Keratinocyte (primary cell): ENCODE results near the gene RPS21. TPM values are rescaled to one million over a fixed set of nuclear protein-coding genes. Genes with fewer than 3 reads are reported as not detected.

Experiments used
- DNase-seq: peaks from one replicate; pipeline ENCODE4 v3.0.0-alpha.2; 2011; ENCODE audit warnings: low read depth, missing footprints, low spot score
- FAIRE-seq: peaks from 2 replicates; lab custom pipeline; 2011; peaks lifted over from hg19 to GRCh38; lab: Jason Lieb, UNC
- H2AFZ ChIP-seq: 2 replicates; pipeline ENCODE4 v1.6.0; 2012; ENCODE audit warnings: low read length, control low read depth, inconsistent platforms; ENCODE audit not compliant: control insufficient read depth
- H3K27ac ChIP-seq: 2 replicates; pipeline ENCODE4 v1.5.1; 2011; ENCODE audit warnings: low read length; ENCODE audit not compliant: control insufficient read depth, insufficient read depth
- H3K27me3 ChIP-seq: 3 replicates; pipeline ENCODE4 v1.6.0; 2011; ENCODE audit warnings: low read length; ENCODE audit not compliant: control insufficient read depth, insufficient read depth; ENCODE audit errors: extremely low read depth
- H3K36me3 ChIP-seq, 2 experiments: 2 replicates in 1 of 2; 3 replicates in 1 of 2; pipeline ENCODE4 v1.5.1; 2011; ENCODE audit warnings: low read length in 2 of 2, mild to moderate bottlenecking in 1 of 2; ENCODE audit not compliant: control insufficient read depth in 2 of 2, insufficient read depth in 2 of 2; ENCODE audit errors: extremely low read depth in 1 of 2
- H3K4me1 ChIP-seq: 3 replicates; pipeline ENCODE4 v1.5.1; 2011; ENCODE audit warnings: low read length; ENCODE audit not compliant: control insufficient read depth, insufficient read depth; ENCODE audit errors: extremely low read depth
- H3K4me2 ChIP-seq: 3 replicates; pipeline ENCODE4 v1.6.0; 2011; ENCODE audit warnings: low read depth, low read length; ENCODE audit not compliant: control insufficient read depth, insufficient read depth; ENCODE audit errors: extremely low read depth
- H3K4me3 ChIP-seq, 3 experiments: fragments of 200-600 bp in 1 of 3; sonication (generic) in 1 of 3; 2 replicates in 2 of 3; 3 replicates in 1 of 3; pipeline ENCODE4 v1.5.1; 2011 to 2016; ENCODE audit warnings: low read length in 3 of 3, mild to moderate bottlenecking in 3 of 3, control low read depth in 2 of 3, inconsistent platforms in 1 of 3, low read depth in 1 of 3, mixed read lengths in 1 of 3, mixed run types in 1 of 3, moderate library complexity in 1 of 3; ENCODE audit not compliant: control insufficient read depth in 2 of 3, insufficient read depth in 2 of 3; ENCODE audit errors: extremely low read depth in 1 of 3
- H3K79me2 ChIP-seq: 2 replicates; pipeline ENCODE4 v1.6.0; 2012; ENCODE audit warnings: low read length; ENCODE audit not compliant: control insufficient read depth, insufficient read depth
- H3K9ac ChIP-seq: 3 replicates; pipeline ENCODE4 v1.6.0; 2011; ENCODE audit warnings: low read length; ENCODE audit not compliant: control insufficient read depth, insufficient read depth; ENCODE audit errors: extremely low read depth
- H3K9me1 ChIP-seq: 3 replicates; pipeline ENCODE4 v1.6.0; 2011; ENCODE audit warnings: low read length; ENCODE audit not compliant: control insufficient read depth, insufficient read depth; ENCODE audit errors: extremely low read depth
- H3K9me3 ChIP-seq: 2 replicates; pipeline ENCODE4 v1.5.1; 2012; ENCODE audit warnings: low read depth, low read length; ENCODE audit not compliant: control insufficient read depth
- H4K20me1 ChIP-seq: 3 replicates; pipeline ENCODE4 v1.6.0; 2011; ENCODE audit warnings: low read length; ENCODE audit not compliant: control insufficient read depth, insufficient read depth; ENCODE audit errors: extremely low read depth
- EZH2 ChIP-seq: IDR thresholded peaks from one replicate; pipeline ENCODE4 v1.6.1; 2012; ENCODE audit warnings: inconsistent platforms, mild to moderate bottlenecking, low read length, moderate library complexity
- dilution Hi-C: fragments of 300-500 bp; cut with MboI; formaldehyde crosslinking; loops from one replicate; pipeline ENCODE4 v1.7.0; 2020; ENCODE audit warnings: low sequenced_read_pairs; ENCODE audit not compliant: extremely low pct_ligation_motif_present
- polyA plus RNA-seq, 5 experiments: library from polyadenylated mRNA; depleted of rRNA in 3 of 5; stranded (reverse) in 3 of 5; stranded (forward) in 1 of 5; unstranded in 1 of 5; fragments of >200 nt; gene quantifications; 1 replicate in 1 of 5; 2 replicates in 3 of 5; 3 replicates in 1 of 5; pipeline versions ENCODE4 v1.2.1 to v1.2.3, GENCODE V29; 2011 to 2012; ENCODE audit warnings: missing spikeins in 2 of 5, low read depth in 1 of 5, low replicate concordance in 1 of 5
- TF ChIP-seq, protein P1 (sequence below), 3 experiments: IDR thresholded peaks in 1 of 3; conservative IDR thresholded peaks in 1 of 3; optimal IDR thresholded peaks in 1 of 3; 2 replicates in 2 of 3; 3 replicates in 1 of 3; pipeline versions ENCODE3 to v1.5.1; 2011; ENCODE audit warnings: low read length in 3 of 3, mild to moderate bottlenecking in 3 of 3, moderate library complexity in 2 of 3, control low read depth in 1 of 3, inconsistent platforms in 1 of 3; ENCODE audit not compliant: insufficient read depth in 2 of 3; ENCODE audit errors: extremely low read depth in 1 of 3

The RPS21 gene
- polyA plus RNA-seq, 1 donor (not counting 4 experiments of a cell fraction or from before 2014, with no cell fraction given): 3,874 TPM

DNA sequence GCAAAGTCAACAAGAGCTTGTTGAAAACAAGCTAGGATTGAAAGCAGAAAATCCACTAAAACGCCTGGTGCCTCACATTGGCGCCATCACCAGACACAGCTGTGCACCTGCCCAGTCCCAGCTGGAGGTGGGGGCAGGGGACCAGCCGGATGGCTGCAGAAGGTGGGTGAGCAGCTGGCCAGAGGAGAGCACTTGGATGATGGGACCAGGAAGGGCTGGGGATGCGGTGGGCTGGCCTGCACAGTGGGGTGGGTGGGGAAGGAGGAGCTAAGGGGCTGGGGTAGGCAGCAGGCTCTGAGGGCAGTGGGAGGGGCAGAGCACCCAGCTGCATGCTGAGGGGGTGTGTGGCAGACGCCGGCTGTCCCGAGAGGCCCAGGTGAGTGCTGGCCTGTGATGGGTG, 13.1 kb downstream of the RPS21 start:
- H3K4me1 ChIP-seq: no peaks in the 10 kb centered on the region
- H3K4me2 ChIP-seq: no peak overlapping the region
- H3K9ac ChIP-seq: no peak overlapping the region
- H3K27ac ChIP-seq: no peak overlapping the region
- FAIRE-seq (no peak), DNase-seq (no peak)
- H2AFZ ChIP-seq: no peak overlapping the region
- dilution Hi-C loops: no loop called here
- no peaks in the 10 kb centered on the region for H3K9me3 ChIP-seq
- H3K79me2 ChIP-seq: no peaks in the 10 kb centered on the region
- no peak overlapping the region for H3K4me3 ChIP-seq
- H3K27me3 ChIP-seq: no peaks in the 10 kb centered on the region
- TF ChIP-seq, protein P1, sequence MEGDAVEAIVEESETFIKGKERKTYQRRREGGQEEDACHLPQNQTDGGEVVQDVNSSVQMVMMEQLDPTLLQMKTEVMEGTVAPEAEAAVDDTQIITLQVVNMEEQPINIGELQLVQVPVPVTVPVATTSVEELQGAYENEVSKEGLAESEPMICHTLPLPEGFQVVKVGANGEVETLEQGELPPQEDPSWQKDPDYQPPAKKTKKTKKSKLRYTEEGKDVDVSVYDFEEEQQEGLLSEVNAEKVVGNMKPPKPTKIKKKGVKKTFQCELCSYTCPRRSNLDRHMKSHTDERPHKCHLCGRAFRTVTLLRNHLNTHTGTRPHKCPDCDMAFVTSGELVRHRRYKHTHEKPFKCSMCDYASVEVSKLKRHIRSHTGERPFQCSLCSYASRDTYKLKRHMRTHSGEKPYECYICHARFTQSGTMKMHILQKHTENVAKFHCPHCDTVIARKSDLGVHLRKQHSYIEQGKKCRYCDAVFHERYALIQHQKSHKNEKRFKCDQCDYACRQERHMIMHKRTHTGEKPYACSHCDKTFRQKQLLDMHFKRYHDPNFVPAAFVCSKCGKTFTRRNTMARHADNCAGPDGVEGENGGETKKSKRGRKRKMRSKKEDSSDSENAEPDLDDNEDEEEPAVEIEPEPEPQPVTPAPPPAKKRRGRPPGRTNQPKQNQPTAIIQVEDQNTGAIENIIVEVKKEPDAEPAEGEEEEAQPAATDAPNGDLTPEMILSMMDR (optimal IDR thresholded peaks at IDR 0.05 in 1 of 3, IDR thresholded peaks at IDR 0.05 in 1 of 3, conservative IDR thresholded peaks at IDR 0.05 in 1 of 3; ENCODE audit: extremely low read depth in 1 of 3, insufficient read depth in 2 of 3, low read length in 3 of 3): no peak
- TF ChIP-seq EZH2: no peak
- no peaks in the 10 kb centered on the region for H3K9me1 ChIP-seq
- H4K20me1 ChIP-seq: no peaks in the 10 kb centered on the region
- H3K36me3 ChIP-seq: peaks cover 0 to 1% of the 10 kb centered on the region in 2 experiments

DNA sequence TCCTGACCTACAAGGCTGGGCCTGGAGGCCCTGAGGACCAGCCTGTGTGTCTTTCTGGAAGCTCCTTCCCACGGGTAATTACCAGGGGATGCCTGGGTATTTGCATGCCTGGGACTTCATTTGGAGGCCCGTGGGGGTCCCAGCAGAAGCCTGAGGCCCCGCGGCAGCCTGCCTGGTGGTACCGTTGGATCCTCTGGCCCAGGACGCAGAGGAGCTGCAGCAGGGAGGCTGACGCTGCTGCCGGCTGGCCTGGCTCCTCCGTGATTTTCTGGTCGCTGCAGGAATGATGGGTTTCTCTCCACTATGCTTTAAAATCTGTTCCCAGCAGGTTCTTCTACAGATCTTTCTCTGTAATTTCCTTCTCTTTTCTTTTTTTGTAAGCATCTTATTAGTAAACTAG, 13.6 kb downstream of the RPS21 start:
- dilution Hi-C loops: no loop called here
- DNase-seq (no peak), FAIRE-seq (no peak)
- no peak overlapping the region for H3K27ac ChIP-seq
- H4K20me1 ChIP-seq: no peaks in the 10 kb centered on the region
- H3K27me3 ChIP-seq: no peaks in the 10 kb centered on the region
- peaks cover 0 to 1% of the 10 kb centered on the region in 2 experiments for H3K36me3 ChIP-seq
- no peaks in the 10 kb centered on the region for H3K9me1 ChIP-seq
- no peaks in the 10 kb centered on the region for H3K9me3 ChIP-seq
- H3K4me2 ChIP-seq: no peak overlapping the region
- TF ChIP-seq EZH2: no peak
- TF ChIP-seq, protein P1 (optimal IDR thresholded peaks at IDR 0.05 in 1 of 3, IDR thresholded peaks at IDR 0.05 in 1 of 3, conservative IDR thresholded peaks at IDR 0.05 in 1 of 3; ENCODE audit: extremely low read depth in 1 of 3, insufficient read depth in 2 of 3, low read length in 3 of 3): no peak
- H3K4me3 ChIP-seq: no peak overlapping the region
- H3K9ac ChIP-seq: no peak overlapping the region
- H3K79me2 ChIP-seq: no peaks in the 10 kb centered on the region
- no peaks in the 10 kb centered on the region for H3K4me1 ChIP-seq
- H2AFZ ChIP-seq: no peak overlapping the region
